HG02938 (cell line): Measurements from ENCODE around the gene PIK3R3.
A peak's percentile ranks its signal among the peaks of the same experiment; 100 is the strongest.
"Not testable (repeated sequence)": the region's sequence is repeated elsewhere in the genome, so short reads cannot be mapped to it uniquely, and the experiment has no call there.

Experiments used
- ATAC-seq: cut with Tn5 transposase; IDR thresholded peaks from one replicate; pipeline ENCODE4 v1.9.1; 2021; ENCODE audit warnings: mild to moderate bottlenecking, moderate library complexity; ENCODE audit not compliant: unreplicated experiment

The PIK3R3 gene

DNA sequence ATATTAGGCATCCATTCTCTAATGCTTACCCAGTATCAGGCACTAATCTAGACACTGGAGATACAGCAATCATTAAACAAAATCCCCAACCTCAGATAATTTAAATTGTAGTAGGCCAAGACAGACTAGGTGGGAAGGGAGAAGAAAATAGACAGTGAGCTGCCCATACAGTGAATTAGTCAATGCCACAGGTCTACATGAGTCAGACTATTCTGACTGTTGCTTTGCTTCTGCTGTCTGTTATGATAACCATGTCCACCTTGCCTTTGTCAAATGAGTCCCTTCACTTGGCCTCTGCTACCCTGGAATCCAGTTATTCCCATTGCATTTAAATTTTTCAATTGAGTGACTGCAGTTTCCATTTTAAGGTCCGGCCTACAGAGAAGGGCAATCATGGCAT lies 59.5 kb downstream of the PIK3R3 start:
- ATAC-seq: no peak

DNA sequence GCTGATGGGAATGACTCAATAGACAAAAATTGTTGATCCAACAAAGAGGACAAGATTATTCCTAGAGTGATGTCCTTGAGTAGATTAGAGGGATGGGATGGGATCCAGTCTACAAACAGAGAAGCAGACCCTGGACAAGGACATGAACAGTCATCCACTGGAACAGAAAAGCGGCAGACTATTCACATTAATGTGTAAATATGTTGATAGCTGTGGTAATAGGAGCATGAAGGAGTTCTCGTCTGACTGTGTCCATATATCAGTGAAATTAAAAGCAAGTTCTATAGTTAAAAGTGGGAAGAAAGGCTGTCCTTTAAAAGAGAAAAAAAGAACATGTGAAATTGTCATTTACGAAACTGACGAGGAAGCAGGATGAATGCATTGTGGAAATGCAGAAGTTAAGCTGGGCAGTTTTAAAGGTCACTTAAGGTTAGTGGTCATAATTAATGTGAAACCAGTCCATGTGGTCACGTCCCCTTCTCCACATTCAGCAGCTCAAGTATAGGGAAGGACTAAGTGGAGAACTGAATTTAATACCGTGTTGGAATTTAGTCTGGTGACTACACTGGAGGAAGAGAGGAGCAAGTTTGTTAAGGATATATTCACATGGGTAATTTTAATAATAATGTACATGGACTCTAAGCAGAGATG lies 62.1 kb downstream of the PIK3R3 start:
- ATAC-seq: no peak

DNA sequence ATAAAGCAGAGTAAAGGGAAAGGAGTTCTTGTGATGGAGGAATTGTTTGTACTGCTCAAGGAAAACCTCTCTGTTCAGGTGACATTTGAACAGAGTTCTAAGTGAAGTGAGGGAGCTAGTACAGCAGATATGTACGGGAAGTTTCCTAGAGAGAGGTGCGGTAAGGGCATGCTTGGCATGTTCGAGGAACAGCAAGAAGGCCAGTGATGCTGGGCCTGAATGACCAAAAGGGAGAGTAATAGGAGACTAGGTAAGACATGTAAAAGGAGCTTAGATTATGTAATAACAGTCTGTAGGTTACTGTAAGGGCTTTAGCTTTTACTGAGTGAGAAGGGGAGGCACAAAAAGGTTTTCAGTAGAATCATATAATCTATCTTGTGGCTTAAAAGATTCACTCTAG lies 63.9 kb downstream of the PIK3R3 start:
- no peak for ATAC-seq

- no peak for ATAC-seq
Observed at GRCh38 chr1:46067652-46068051, 64.8 kb downstream of the PIK3R3 start.

DNA sequence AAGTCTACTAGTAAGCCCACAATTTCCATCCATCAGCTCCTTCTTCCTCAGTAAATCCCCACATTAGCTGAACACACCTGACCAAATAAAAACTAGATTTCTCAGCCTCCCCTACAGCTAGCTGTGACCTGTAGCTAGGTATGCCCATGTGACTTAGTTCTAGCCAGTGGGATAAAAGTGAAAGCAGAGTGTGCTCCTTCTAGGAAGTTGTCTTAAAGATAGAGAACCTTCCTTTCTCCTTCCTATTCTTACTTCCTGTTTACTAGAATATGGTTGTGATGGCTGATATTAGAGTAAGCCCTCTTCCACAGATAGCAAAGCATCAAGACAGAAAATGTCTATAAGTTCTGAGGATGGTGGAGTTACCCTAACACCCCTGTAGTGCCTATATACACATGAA lies 67.0 kb downstream of the PIK3R3 start:
- no peak for ATAC-seq

GRCh38 chr1:46064708-46065107 lies 67.7 kb downstream of the PIK3R3 start:
- ATAC-seq: no peak

GRCh38 chr1:46062651-46063319 lies 69.6 kb downstream of the PIK3R3 start:
- ATAC-seq: no peak

DNA sequence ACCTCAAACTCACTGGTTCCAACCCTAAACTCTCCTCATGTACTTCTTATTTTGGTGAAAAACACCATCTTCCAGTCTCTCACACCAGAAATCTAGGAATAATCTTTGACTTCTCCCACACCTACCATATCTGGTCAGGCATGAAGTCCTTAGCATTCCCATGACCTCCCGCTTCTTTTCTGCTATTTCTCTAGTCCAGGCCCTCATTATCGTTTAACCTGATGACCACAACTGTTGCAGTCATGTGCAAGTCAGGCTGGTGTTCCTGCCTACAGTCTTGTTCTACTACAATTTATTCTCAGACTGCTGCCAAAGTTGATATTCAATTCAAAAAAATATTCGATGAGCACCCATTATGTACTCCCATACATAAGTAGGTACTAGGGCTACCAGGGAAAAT lies 71.3 kb downstream of the PIK3R3 start:
- ATAC-seq: no peak

- ATAC-seq: no peak
Observed at GRCh38 chr1:46058936-46059335, 73.5 kb downstream of the PIK3R3 start.

DNA sequence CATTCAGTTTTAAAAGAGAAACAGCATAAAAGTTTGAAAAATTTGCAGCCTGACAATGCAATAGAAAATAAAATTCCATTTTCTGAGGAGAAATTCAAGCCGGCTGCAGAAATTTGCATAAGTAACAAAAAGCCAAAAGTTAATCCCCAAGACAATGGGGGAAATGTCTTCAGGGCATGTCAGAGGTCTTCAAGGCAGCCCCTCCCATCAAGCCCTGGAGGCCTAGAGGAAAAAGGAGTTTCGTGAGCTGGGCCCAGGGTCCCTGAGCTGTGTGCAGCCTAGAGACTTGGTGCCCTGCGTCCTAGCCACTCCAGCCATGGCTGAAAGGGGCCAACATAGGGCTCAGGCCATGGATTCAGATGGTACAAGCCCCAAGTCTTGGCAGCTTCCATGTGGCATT lies 74.6 kb downstream of the PIK3R3 start:
- ATAC-seq: no peak

- ATAC-seq: not testable (repeated sequence)
Observed at GRCh38 chr1:46057215-46057614, 75.2 kb downstream of the PIK3R3 start.

DNA sequence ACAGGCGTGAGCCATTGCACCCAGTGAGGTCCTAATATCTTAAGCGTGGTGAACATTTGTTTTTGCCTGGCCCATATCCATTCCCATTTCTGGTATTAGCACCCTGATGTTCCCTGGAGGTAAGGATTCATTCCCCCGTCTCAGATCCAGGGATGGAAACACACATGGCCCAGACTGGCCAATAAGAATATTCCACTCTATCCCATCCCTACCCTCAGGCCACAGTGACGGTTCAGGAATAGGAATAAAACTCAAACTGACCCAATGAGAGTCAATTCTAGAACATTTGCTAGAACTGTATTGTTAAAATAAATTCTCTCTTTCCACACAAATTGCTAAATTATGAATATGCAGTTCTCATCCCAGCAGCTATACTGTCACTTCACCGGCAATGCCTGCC lies 76.1 kb downstream of the PIK3R3 start:
- no peak for ATAC-seq

DNA sequence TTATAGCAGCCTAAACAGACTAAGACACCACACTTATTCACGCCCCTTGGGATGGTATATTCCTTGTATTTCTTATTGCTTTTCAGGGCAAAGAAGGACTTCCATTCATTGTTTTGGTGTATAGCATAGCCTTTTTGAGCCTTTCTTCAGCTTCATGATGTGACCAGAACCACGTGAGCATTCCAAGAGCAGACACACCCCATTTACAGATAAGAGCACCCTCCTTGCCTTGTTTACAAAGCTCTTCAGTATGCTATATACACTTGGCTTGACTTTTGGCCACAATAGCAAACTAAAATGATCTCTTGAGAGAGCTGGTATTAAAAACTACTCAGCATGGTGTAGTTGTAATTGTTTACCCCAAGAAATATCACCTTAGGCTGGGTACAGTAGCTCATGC lies 78.7 kb downstream of the PIK3R3 start:
- ATAC-seq: no peak

- ATAC-seq: no peak
Observed at GRCh38 chr1:46044116-46044515, 88.3 kb downstream of the PIK3R3 start.

DNA sequence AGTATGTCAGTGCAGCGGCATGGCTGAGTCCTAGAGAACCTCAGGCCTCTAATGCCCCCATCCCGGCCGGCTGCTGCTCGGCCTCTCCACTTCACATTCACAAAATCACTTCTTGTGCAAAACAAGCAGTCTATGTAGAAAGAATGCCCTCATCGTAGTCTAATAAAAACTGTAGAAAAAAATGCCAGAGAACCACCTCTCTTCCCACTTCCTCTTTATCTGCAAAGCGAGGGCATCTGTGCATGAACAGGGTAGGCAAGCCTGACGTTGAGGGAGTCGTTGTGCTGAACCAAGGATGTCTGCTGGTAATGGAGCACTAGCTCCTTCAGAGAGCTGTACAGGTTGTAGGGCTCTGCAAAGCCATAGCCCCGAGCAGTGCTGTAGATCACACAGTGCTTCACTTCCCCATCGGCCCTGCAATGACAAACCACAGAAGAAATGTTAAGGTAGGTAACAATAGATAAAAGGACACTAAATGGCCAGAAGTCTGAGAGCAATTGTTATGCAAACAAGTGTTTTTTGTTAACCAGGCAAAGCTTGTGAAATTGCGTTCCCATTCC lies 88.9 kb downstream of the PIK3R3 start:
- ATAC-seq: peak; percentile 73

- ATAC-seq: no peak
Observed at GRCh38 chr1:46041974-46042373, 90.5 kb downstream of the PIK3R3 start.

DNA sequence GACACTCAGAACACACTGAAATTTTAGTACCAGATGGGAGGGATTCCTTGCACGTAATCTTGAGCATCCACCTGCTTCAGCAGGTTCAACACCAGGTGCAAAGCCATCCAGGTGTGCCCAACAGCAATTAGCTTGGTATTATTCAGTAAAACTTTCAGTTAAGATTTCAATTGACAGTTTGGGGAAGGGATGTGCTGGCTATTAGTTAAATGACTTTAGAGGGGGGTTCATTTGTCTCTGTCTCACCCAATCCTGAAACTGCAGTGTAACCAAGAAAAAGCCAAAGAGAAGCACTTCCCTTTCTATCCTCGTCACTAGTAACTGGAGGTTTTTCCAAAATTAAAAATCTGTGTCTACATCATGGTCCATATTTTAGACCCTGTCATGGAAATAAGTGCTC lies 90.9 kb downstream of the PIK3R3 start:
- ATAC-seq: no peak

GRCh38 chr1:46039571-46040052 lies 92.8 kb downstream of the PIK3R3 start:
- ATAC-seq: no peak

GRCh38 chr1:46036894-46037839 lies 95.3 kb downstream of the PIK3R3 start:
- no peak for ATAC-seq

GRCh38 chr1:46034601-46035516 lies 97.6 kb downstream of the PIK3R3 start:
- ATAC-seq: no peak
